Measurements from ENCODE around the gene LLGL2.

GRCh38 chr17:75506134-75506533 is 19.4 kb upstream of the LLGL2 start:
- TF ChIP-seq POLR2A (IDR thresholded peaks at IDR 0.05; ENCODE audit: low read depth) (no peak), CTCF (IDR thresholded peaks at IDR 0.05) (no peak), POLR2AphosphoS5 (IDR thresholded peaks at IDR 0.05) (no peak), EP300 (IDR thresholded peaks at IDR 0.05) (no peak)
